ENCODE results near the gene SLC6A13. TPM values are rescaled to one million over a fixed set of nuclear protein-coding genes. Genes with fewer than 3 reads are reported as not detected.
A peak's percentile ranks its signal among the peaks of the same experiment; 100 is the strongest.

Gene SLC6A13
- total RNA-seq, 2 donors from 2014 or later, result 1.3 to 2.0 TPM

- ATAC-seq (no peak), DNase-seq (no peak)
- intact Hi-C loops (cut with DNase I), result no loop called here
Measured at GRCh38 chr12:172732-173161, 89.9 kb downstream of the SLC6A13 start.

- ATAC-seq, result peak in 1 of 2 donors; percentile 11
- intact Hi-C loops (cut with DNase I), result no loop called here
- no peak for DNase-seq
Measured at GRCh38 chr12:171743-172676, 90.6 kb downstream of the SLC6A13 start.

DNA sequence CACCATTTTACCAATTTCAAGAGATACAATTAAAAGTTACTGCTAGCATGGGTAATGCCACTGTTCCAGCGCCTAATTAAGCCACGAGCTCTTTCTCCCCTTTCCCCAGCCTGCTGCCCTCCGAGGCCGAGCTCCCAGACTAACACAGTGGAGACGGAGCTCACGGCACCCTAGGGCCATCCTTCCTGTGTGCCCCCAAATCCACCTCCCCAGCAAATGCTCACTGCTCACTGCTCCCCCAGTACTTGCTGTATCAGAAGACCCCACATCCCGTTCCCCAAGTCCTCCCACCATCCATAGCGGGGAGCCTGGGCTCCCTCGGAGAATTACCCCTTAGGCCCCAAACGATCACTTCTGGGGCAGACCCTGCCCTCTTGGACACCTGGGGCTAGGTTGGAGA is 91.4 kb downstream of the SLC6A13 start:
- no peak for DNase-seq
- ATAC-seq, result no peak
- intact Hi-C loops (cut with DNase I), result no loop called here

Other genes starting within 250 kb of the SLC6A13 start
- gene IQSEC3, start 196.1 kb downstream of the SLC6A13 start, total RNA-seq, result 1 to 10 TPM; 1.4 to 4.0 TPM
- gene SLC6A12, start 48.7 kb downstream of the SLC6A13 start, total RNA-seq, result under 1 TPM; 0.41 to 0.65 TPM
- gene KDM5A, start 126.5 kb upstream of the SLC6A13 start, total RNA-seq, result 10 to 100 TPM; 36.5 to 38.1 TPM
- 1 to 10 TPM; 2.9 to 5.0 TPM for gene CCDC77, start 138.8 kb upstream of the SLC6A13 start, total RNA-seq
- 10 to 100 TPM; 20.9 to 22.1 TPM for gene B4GALNT3, start 197.1 kb upstream of the SLC6A13 start, total RNA-seq